Right renal cortex interstitium (tissue), 3 donors: Measurements from ENCODE around the gene HIVEP3. TPM values are rescaled to one million over a fixed set of nuclear protein-coding genes. Genes with fewer than 3 reads are reported as not detected.

Experiments used
- DNase-seq, 3 donors: peaks; one replicate each; pipeline ENCODE4 v3.0.0-alpha.2; 2013; ENCODE audit warnings: low read depth in 3 of 3, low spot score in 2 of 3
- polyA plus RNA-seq, 3 donors: library from polyadenylated mRNA; unstranded; fragments of 120-200 nt; gene quantifications; one replicate each; pipeline ENCODE4 v1.2.1, GENCODE V29; 2013; ENCODE audit not compliant: insufficient read length in 3 of 3

Gene HIVEP3
- polyA plus RNA-seq, 3 donors = 3.6 to 4.9 (median 4.0) TPM

DNA sequence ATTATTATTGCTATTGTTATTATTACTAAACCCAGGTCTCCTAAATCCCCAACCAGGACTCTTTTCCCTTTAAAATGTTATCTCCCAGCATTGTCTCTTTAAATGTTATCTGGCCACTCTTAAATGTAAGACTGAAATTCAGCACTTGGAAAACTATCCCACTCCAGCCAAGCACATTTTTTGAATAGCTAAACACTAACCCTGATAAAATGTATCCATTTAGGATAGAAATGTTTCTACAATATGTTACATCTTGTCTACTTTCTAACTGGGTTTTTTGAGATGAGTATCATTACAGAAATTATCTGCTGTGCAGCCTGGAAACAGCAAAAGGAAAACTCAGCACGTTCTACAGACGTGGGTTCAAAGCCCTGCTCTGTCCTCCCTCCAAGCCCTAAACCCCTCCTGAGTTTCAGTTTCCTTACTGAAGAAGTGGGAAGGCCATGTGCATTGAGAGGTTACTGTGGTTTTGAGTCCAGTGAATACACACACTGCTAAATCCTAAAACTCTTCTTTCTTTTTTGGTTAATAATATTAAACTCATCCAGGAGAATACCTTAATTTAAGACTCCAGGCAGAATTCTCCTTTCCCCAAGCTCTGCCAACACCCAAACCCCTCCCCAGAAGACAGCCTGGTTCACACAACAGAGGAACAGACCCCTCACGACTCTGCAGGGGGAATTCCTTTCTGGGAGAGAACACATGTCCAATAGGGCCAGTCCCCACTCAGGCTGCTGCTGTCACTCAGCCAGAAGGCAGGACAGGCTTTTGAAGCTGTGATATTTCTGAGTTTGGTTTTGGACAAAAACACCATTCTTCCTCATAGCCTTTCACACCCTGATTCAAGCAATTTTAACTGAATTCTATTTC is 41.9 kb downstream of the HIVEP3 start:
- DNase-seq = no peak

- DNase-seq = no peak
Observed at GRCh38 chr1:41875487-41875886, 43.2 kb downstream of the HIVEP3 start.

- DNase-seq = no peak
Observed at GRCh38 chr1:41874903-41875411, 43.8 kb downstream of the HIVEP3 start.

- no peak for DNase-seq
Observed at GRCh38 chr1:41874151-41874719, 44.5 kb downstream of the HIVEP3 start.

GRCh38 chr1:41872074-41872473 is 46.6 kb downstream of the HIVEP3 start:
- no peak for DNase-seq

GRCh38 chr1:41870076-41870562 is 48.6 kb downstream of the HIVEP3 start:
- no peak for DNase-seq

GRCh38 chr1:41868241-41868998 is 50.3 kb downstream of the HIVEP3 start:
- DNase-seq = no peak

DNA sequence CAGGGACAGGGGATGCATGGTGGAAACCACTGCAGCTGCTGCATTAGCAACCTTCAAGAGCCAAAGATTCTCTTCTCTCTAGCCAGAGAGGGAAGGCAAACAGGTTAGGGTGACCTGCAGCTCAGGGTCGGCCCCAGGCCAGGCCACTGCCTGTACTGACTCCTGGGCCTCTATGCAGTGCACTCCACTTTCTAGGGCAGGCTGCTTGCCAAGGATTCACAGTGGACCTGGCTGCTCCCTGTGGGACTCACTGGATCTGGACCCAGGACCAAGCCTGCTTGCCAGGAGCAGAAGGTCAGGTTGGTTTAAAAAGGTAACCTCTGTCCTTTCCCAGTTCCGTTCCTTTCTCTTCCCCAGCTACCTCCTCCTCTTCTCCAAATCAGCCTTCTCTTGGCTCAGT is 52.4 kb downstream of the HIVEP3 start:
- DNase-seq = no peak

GRCh38 chr1:41864471-41865040 is 54.2 kb downstream of the HIVEP3 start:
- no peak for DNase-seq

- DNase-seq = no peak
Observed at GRCh38 chr1:41863718-41864117, 55.0 kb downstream of the HIVEP3 start.

DNA sequence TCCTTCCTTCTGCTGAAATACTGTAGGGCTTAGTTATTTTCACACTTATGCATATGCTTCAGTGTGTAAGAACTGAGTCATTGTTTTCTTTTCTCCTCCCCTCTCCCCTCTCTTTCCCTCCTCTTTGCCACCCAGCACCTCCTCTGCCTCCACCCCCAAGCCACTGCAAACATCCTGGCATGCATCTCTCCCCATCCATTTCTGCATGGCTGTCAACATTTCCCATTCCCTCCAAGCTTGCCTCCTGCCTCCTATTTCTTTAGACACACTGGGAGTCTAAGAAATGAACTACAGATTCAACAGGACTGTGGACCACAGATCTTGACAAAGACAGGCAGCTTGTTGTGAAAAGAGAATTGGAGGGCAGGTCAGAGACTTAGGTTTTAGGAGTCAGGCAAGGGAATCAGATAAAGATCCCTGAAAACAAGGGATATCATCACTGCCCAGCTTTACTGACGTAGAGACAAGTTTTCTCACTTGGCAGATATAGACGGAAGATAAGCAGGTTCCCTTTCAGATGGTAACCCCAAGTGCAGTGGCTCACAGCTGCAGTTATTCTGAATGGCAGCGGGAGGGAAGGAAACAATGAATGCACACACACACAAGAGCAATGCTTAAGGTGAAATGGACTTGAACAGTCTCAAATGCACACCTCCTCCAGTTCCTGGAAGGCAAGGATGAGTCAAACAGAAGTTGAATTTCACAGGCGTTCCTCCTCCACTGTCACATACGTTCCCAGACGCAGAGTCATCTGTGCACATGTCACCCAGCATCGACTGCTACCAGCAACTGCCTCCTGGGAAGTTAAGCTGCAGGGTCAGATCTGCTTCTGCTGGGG is 56.1 kb downstream of the HIVEP3 start:
- DNase-seq = no peak

DNA sequence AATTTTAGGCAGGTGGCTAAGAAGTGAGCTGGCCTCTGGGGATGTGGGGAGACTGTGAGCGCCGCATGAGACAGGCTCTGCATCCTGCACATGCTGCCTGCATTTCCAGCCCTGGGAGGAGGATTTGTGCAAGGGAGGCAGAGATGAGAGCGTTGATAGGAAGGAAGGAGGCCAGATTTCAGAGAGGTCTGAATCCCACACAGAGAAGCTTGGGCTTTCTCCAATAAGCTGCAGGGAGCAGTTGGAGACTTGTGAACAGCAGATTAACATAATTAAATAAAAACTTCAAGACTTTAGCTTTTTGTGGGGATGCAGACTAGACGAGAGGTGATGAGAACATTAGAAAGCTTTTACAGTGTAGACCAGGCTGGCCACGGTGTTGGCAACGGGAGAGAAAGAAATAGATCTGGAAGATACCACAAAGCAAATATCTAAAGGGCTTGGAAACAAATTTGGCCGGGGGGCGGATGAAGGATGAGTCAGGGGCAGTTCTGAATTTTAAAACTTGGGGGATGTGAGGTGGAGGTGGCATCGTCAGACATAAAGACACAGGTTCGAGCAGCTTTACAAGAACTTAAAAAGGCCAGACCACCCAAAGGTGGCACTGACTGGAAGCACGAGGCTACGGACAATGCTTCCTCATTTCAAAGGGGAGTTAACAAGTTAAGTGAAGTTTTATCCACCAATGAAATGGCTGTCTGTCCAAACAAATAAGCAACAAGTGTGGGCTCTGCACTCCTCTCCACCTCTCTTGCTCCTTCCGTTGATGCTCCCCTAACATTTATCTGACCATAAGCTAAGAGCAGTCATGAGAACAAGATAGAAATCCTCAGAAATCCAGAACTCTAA is 57.0 kb downstream of the HIVEP3 start:
- no peak for DNase-seq

GRCh38 chr1:41860771-41861170 is 58.0 kb downstream of the HIVEP3 start:
- DNase-seq = no peak

DNA sequence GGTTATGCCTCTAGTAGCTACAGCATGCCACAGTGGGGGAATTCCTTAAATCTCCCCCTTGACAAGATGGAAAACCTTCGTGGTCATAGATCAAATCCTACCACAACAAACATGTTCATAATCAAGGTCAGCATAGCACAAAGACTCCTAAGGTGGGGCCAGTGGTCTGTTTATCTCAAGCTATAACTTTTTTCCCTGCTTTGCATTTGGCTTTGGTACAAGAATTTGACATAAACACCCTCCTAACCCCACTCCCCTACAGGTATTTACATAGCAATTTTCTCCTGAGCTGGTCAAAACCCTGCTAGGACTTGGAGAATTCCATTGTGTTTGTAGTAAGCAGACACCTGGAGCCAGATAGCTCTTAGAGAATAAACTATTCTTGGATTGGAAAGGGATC is 58.5 kb downstream of the HIVEP3 start:
- DNase-seq = no peak

DNA sequence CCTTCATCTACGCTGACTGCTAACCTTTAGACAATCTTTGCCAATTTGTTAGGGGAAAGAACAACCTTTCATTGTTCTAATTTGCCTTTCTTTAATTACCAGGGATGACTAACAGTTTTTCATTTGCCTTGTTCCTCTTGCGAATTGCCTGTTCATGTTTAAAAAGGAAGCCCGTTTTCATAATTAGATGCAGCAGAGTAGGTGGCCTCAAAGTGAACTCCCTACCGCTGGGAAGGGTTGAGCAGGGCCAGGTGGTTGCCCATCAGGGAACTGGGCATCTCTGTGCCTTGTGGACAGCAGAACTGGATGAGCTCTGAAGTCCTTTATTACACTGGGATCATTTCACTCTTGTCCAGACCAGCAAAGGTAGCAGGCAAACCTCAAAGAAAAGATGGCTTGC is 59.0 kb downstream of the HIVEP3 start:
- DNase-seq = no peak

- no peak for DNase-seq
Observed at GRCh38 chr1:41856944-41857285, 61.8 kb downstream of the HIVEP3 start.

- no peak for DNase-seq
Observed at GRCh38 chr1:41856151-41856943, 62.4 kb downstream of the HIVEP3 start.

DNA sequence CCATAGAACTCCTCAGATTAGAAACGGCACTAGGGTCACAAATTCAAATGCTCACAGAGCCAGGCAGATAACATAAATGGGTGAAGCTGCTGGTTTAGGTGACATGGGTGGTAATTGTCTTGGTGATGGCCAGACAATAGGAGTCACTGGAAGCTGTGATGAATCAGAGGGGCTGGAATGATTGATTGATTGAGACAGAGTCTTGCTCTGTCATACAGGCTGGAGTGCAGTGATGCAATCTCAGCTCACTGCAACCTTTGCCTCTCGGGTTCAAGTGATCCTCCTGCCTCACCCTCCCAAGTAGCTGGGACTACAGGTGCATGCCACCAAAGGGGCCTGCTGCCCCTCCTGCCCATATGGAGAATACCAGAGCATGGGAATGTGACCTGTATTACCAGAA is 63.0 kb downstream of the HIVEP3 start:
- no peak for DNase-seq
